Duodenal mucosa (tissue), 2 donors: ENCODE measurements around the gene OR5K4.

Source experiments
- H3K27ac ChIP-seq: one replicate; pipeline ENCODE4 v1.7.0; 2013; ENCODE audit warnings: low read depth, low read length
- H3K27me3 ChIP-seq, 2 donors: one replicate each; pipeline ENCODE4 v1.7.0; 2013; ENCODE audit warnings: low read length in 2 of 2, control low read depth in 1 of 2; ENCODE audit not compliant: insufficient read depth in 2 of 2, control insufficient read depth in 1 of 2
- H3K36me3 ChIP-seq, 2 donors: one replicate each; pipeline ENCODE4 v1.7.0; 2013; ENCODE audit warnings: low read length in 2 of 2, control low read depth in 1 of 2; ENCODE audit not compliant: insufficient read depth in 2 of 2, control insufficient read depth in 1 of 2
- H3K4me1 ChIP-seq, 2 donors: one replicate each; pipeline ENCODE4 v1.7.0; 2013; ENCODE audit warnings: low read length in 2 of 2, control low read depth in 1 of 2; ENCODE audit not compliant: insufficient read depth in 2 of 2, control insufficient read depth in 1 of 2
- H3K4me3 ChIP-seq, 2 donors: one replicate each; pipeline ENCODE4 v1.7.0; 2013; ENCODE audit warnings: low read length in 2 of 2, low read depth in 1 of 2
- H3K9ac ChIP-seq, 2 donors: one replicate each; pipeline ENCODE4 v1.7.0; 2013; ENCODE audit warnings: low read length in 2 of 2, low read depth in 1 of 2
- H3K9me3 ChIP-seq, 2 donors: one replicate each; pipeline ENCODE4 v1.7.0; 2013; ENCODE audit warnings: low read length in 2 of 2, control low read depth in 1 of 2; ENCODE audit not compliant: control insufficient read depth in 1 of 2

OR5K4 gene

GRCh38 chr3:98353554-98353953, at the start of gene OR5K4:
Gene OR5K4 (plus strand): TSS chr3:98353854. CDS start chr3:98353854, 0 bp downstream.
- H3K27me3 ChIP-seq, result no peaks in the 10 kb centered on the region
- H3K9me3 ChIP-seq, result no peaks in the 10 kb centered on the region
- H3K36me3 ChIP-seq, result no peaks in the 10 kb centered on the region
- no peaks in the 10 kb centered on the region for H3K4me1 ChIP-seq
- H3K4me3 ChIP-seq, result no peak within 1 kb of the TSS
- no peak within 1 kb of the TSS for H3K27ac ChIP-seq
- H3K9ac ChIP-seq, result no peak within 1 kb of the TSS

- Histone ChIP-seq H3K27ac (no peak overlapping the region), H3K9me3 (no peaks in the 10 kb centered on the region), H3K9ac (no peak overlapping the region), H3K36me3 (no peaks in the 10 kb centered on the region), H3K27me3 (no peaks in the 10 kb centered on the region), H3K4me3 (no peak overlapping the region), H3K4me1 (no peaks in the 10 kb centered on the region)
Measured at GRCh38 chr3:98322101-98322500, 31.6 kb upstream of the OR5K4 start.

GRCh38 chr3:98322686-98323085, 31.0 kb upstream of the OR5K4 start:
- Histone ChIP-seq H3K9ac (no peak overlapping the region), H3K36me3 (no peaks in the 10 kb centered on the region), H3K27ac (no peak overlapping the region), H3K4me3 (no peak overlapping the region), H3K4me1 (no peaks in the 10 kb centered on the region), H3K9me3 (no peaks in the 10 kb centered on the region), H3K27me3 (no peaks in the 10 kb centered on the region)

GRCh38 chr3:98323425-98323824, 30.2 kb upstream of the OR5K4 start:
- Histone ChIP-seq H3K4me3 (no peak overlapping the region), H3K9me3 (no peaks in the 10 kb centered on the region), H3K9ac (no peak overlapping the region), H3K36me3 (no peaks in the 10 kb centered on the region), H3K4me1 (no peaks in the 10 kb centered on the region), H3K27ac (no peak overlapping the region), H3K27me3 (no peaks in the 10 kb centered on the region)

- no peaks in the 10 kb centered on the region for H3K9me3 ChIP-seq
- no peaks in the 10 kb centered on the region for H3K4me1 ChIP-seq
- no peaks in the 10 kb centered on the region for H3K36me3 ChIP-seq
- no peak overlapping the region for H3K27ac ChIP-seq
- H3K27me3 ChIP-seq, result no peaks in the 10 kb centered on the region
- H3K4me3 ChIP-seq, result no peak overlapping the region
- no peak overlapping the region for H3K9ac ChIP-seq
Measured at GRCh38 chr3:98325055-98325454, 28.6 kb upstream of the OR5K4 start.

GRCh38 chr3:98326105-98326893, 27.4 kb upstream of the OR5K4 start:
- no peaks in the 10 kb centered on the region for H3K9me3 ChIP-seq

GRCh38 chr3:98326945-98327344, 26.7 kb upstream of the OR5K4 start:
- H3K27me3 ChIP-seq, result no peaks in the 10 kb centered on the region
- H3K27ac ChIP-seq, result no peak overlapping the region
- H3K4me1 ChIP-seq, result no peaks in the 10 kb centered on the region
- H3K9ac ChIP-seq, result no peak overlapping the region
- H3K4me3 ChIP-seq, result no peak overlapping the region
- no peaks in the 10 kb centered on the region for H3K9me3 ChIP-seq
- no peaks in the 10 kb centered on the region for H3K36me3 ChIP-seq

More at GRCh38 chr3:98326105-98326893, 27.4 kb upstream of the OR5K4 start:
- H3K9ac ChIP-seq, result no peak overlapping the region
- no peak overlapping the region for H3K27ac ChIP-seq
- H3K36me3 ChIP-seq, result no peaks in the 10 kb centered on the region
- no peaks in the 10 kb centered on the region for H3K4me1 ChIP-seq
- no peaks in the 10 kb centered on the region for H3K27me3 ChIP-seq
- no peak overlapping the region for H3K4me3 ChIP-seq

- no peaks in the 10 kb centered on the region for H3K36me3 ChIP-seq
- no peak overlapping the region for H3K9ac ChIP-seq
- H3K4me3 ChIP-seq, result no peak overlapping the region
- no peaks in the 10 kb centered on the region for H3K4me1 ChIP-seq
- no peaks in the 10 kb centered on the region for H3K9me3 ChIP-seq
- no peaks in the 10 kb centered on the region for H3K27me3 ChIP-seq
- H3K27ac ChIP-seq, result no peak overlapping the region
Measured at GRCh38 chr3:98328933-98329332, 24.7 kb upstream of the OR5K4 start.

- H3K9me3 ChIP-seq, result no peaks in the 10 kb centered on the region
- H3K36me3 ChIP-seq, result no peaks in the 10 kb centered on the region
- H3K4me3 ChIP-seq, result no peak overlapping the region
- H3K9ac ChIP-seq, result no peak overlapping the region
- H3K27ac ChIP-seq, result no peak overlapping the region
- H3K27me3 ChIP-seq, result no peaks in the 10 kb centered on the region
- no peaks in the 10 kb centered on the region for H3K4me1 ChIP-seq
Measured at GRCh38 chr3:98329392-98330124, 24.1 kb upstream of the OR5K4 start.

- Histone ChIP-seq H3K9ac (no peak overlapping the region), H3K9me3 (no peaks in the 10 kb centered on the region), H3K27me3 (no peaks in the 10 kb centered on the region), H3K36me3 (no peaks in the 10 kb centered on the region), H3K4me1 (no peaks in the 10 kb centered on the region), H3K4me3 (no peak overlapping the region), H3K27ac (no peak overlapping the region)
Measured at GRCh38 chr3:98331329-98331728, 22.3 kb upstream of the OR5K4 start.
